Measurements from ENCODE around the gene DCUN1D3. TPM values are rescaled to one million over a fixed set of nuclear protein-coding genes. Genes with fewer than 3 reads are reported as not detected.

Gene DCUN1D3
- polyA plus RNA-seq, 1 donor (not counting 4 experiments of a cell fraction or from before 2014, with no cell fraction given): 9.4 TPM

DNA sequence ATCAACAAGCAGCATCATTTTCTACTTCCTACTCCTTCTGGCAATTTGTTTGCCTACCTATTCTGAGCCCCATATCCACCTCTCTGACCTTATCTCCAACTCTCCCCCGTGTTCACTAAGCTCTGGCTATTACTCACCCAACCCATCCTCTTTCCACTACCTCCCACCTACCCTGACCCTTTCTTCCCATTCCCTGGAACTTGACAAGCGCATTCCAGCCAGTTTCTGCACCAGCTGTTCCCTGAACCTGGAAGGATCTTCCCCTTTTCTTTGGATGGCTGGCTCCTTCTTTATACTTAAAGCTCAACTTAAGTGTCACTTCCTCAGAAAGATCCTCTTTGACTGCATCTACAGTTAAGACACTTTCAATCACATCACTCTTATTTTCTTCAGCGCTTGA, 2.2 kb downstream of the DCUN1D3 start:
- H3K79me2 ChIP-seq (ENCODE audit: control insufficient read depth, insufficient read depth, low read length): peaks cover 74% of the 10 kb centered on the region
- no peak for TF ChIP-seq EZH2 (IDR thresholded peaks at IDR 0.05; ENCODE audit: low read length)
- TF ChIP-seq, protein P1, sequence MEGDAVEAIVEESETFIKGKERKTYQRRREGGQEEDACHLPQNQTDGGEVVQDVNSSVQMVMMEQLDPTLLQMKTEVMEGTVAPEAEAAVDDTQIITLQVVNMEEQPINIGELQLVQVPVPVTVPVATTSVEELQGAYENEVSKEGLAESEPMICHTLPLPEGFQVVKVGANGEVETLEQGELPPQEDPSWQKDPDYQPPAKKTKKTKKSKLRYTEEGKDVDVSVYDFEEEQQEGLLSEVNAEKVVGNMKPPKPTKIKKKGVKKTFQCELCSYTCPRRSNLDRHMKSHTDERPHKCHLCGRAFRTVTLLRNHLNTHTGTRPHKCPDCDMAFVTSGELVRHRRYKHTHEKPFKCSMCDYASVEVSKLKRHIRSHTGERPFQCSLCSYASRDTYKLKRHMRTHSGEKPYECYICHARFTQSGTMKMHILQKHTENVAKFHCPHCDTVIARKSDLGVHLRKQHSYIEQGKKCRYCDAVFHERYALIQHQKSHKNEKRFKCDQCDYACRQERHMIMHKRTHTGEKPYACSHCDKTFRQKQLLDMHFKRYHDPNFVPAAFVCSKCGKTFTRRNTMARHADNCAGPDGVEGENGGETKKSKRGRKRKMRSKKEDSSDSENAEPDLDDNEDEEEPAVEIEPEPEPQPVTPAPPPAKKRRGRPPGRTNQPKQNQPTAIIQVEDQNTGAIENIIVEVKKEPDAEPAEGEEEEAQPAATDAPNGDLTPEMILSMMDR (optimal IDR thresholded peaks at IDR 0.05 in 1 of 3, IDR thresholded peaks at IDR 0.05 in 1 of 3, conservative IDR thresholded peaks at IDR 0.05 in 1 of 3; ENCODE audit: extremely low read depth in 1 of 3, insufficient read depth in 2 of 3, low read length in 3 of 3): no peak
- no peak for FAIRE-seq
- peaks cover 5% of the 10 kb centered on the region for H3K9me1 ChIP-seq (ENCODE audit: control insufficient read depth, extremely low read depth, insufficient read depth, low read length)
- peak overlapping the region; percentile 93 for H3K4me2 ChIP-seq (ENCODE audit: control insufficient read depth, extremely low read depth, insufficient read depth, low read depth, low read length)
- no peaks in the 10 kb centered on the region for H4K20me1 ChIP-seq (ENCODE audit: control insufficient read depth, extremely low read depth, insufficient read depth, low read length)
- no peak overlapping the region for H3K4me3 ChIP-seq (ENCODE audit: control insufficient read depth in 2 of 3, extremely low read depth in 1 of 3, insufficient read depth in 2 of 3, low read depth in 1 of 3, low read length in 3 of 3)
- no peak overlapping the region for H3K9ac ChIP-seq (ENCODE audit: control insufficient read depth, extremely low read depth, insufficient read depth, low read length)
- H3K27ac ChIP-seq (ENCODE audit: control insufficient read depth, insufficient read depth, low read length): peak overlapping the region; percentile 7
- no peaks in the 10 kb centered on the region for H3K27me3 ChIP-seq (ENCODE audit: control insufficient read depth, extremely low read depth, insufficient read depth, low read length)
- dilution Hi-C loops (cut with MboI; ENCODE audit: extremely low pct_ligation_motif_present, low sequenced_read_pairs): no loop called here
- no peak overlapping the region for H2AFZ ChIP-seq (ENCODE audit: control insufficient read depth, low read length)
- DNase-seq (ENCODE audit: low read depth, low spot score): no peak
- no peaks in the 10 kb centered on the region for H3K9me3 ChIP-seq (ENCODE audit: control insufficient read depth, low read depth, low read length)
- peaks cover 35% of the 10 kb centered on the region for H3K4me1 ChIP-seq (ENCODE audit: control insufficient read depth, extremely low read depth, insufficient read depth, low read length)
- H3K36me3 ChIP-seq (ENCODE audit: control insufficient read depth in 2 of 2, extremely low read depth in 1 of 2, insufficient read depth in 2 of 2, low read length in 2 of 2): peaks cover 10 to 18% of the 10 kb centered on the region in 2 experiments

DNA sequence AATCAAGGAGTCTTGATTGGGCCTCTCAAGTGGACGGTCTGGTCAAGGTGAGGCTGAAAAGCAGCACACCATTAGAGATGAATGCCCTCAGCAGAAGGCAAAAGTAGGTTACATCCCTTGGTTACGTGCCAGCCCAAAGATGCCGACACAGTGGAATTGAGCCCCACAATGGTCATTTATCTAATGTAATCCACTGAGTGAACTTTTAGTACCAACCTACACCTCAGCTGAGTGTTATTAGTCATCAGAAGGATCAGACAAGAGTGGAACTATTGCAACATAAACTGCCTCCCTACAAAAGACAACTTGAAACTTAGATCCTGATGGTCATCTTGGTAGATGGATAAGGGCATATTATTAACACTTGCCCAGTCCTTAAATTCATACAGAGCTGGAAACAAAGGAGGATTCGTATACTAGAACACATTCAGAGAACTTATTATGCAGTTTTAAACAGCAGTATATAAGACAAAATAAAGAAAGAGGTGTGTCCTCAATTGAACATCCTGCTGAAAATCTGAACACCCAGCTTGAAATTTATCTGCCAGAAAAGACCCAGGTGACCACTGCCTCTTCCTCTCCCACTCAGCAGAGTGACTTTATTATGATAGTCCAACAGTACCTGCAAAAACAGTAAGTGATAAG, 2.8 kb downstream of the DCUN1D3 start:
- H3K27ac ChIP-seq (ENCODE audit: control insufficient read depth, insufficient read depth, low read length): peak overlapping the region; percentile 40
- peak overlapping the region; percentile 93 for H3K4me2 ChIP-seq (ENCODE audit: control insufficient read depth, extremely low read depth, insufficient read depth, low read depth, low read length)
- no peak overlapping the region for H3K4me3 ChIP-seq (ENCODE audit: control insufficient read depth in 2 of 3, extremely low read depth in 1 of 3, insufficient read depth in 2 of 3, low read depth in 1 of 3, low read length in 3 of 3)
- no peak overlapping the region for H3K9ac ChIP-seq (ENCODE audit: control insufficient read depth, extremely low read depth, insufficient read depth, low read length)
- FAIRE-seq (no peak), DNase-seq (ENCODE audit: low read depth, low spot score) (no peak)
- no peak for TF ChIP-seq EZH2 (IDR thresholded peaks at IDR 0.05; ENCODE audit: low read length)
- TF ChIP-seq, protein P1 (optimal IDR thresholded peaks at IDR 0.05 in 1 of 3, IDR thresholded peaks at IDR 0.05 in 1 of 3, conservative IDR thresholded peaks at IDR 0.05 in 1 of 3; ENCODE audit: extremely low read depth in 1 of 3, insufficient read depth in 2 of 3, low read length in 3 of 3): no peak
- H3K9me1 ChIP-seq (ENCODE audit: control insufficient read depth, extremely low read depth, insufficient read depth, low read length): peaks cover 5% of the 10 kb centered on the region
- H2AFZ ChIP-seq (ENCODE audit: control insufficient read depth, low read length): no peak overlapping the region
- no peaks in the 10 kb centered on the region for H3K27me3 ChIP-seq (ENCODE audit: control insufficient read depth, extremely low read depth, insufficient read depth, low read length)
- H3K79me2 ChIP-seq (ENCODE audit: control insufficient read depth, insufficient read depth, low read length): peaks cover 75% of the 10 kb centered on the region
- H3K4me1 ChIP-seq (ENCODE audit: control insufficient read depth, extremely low read depth, insufficient read depth, low read length): peaks cover 30% of the 10 kb centered on the region
- no peaks in the 10 kb centered on the region for H3K9me3 ChIP-seq (ENCODE audit: control insufficient read depth, low read depth, low read length)
- dilution Hi-C loops (cut with MboI; ENCODE audit: extremely low pct_ligation_motif_present, low sequenced_read_pairs): no loop called here
- H3K36me3 ChIP-seq (ENCODE audit: control insufficient read depth in 2 of 2, extremely low read depth in 1 of 2, insufficient read depth in 2 of 2, low read length in 2 of 2): peaks cover 10 to 18% of the 10 kb centered on the region in 2 experiments
- H4K20me1 ChIP-seq (ENCODE audit: control insufficient read depth, extremely low read depth, insufficient read depth, low read length): no peaks in the 10 kb centered on the region

Data from keratinocyte (primary cell).